K562 (cell line): ENCODE measurements around the gene CALML6. TPM values are rescaled to one million over a fixed set of nuclear protein-coding genes. Genes with fewer than 3 reads are reported as not detected.

Experiments
- BACH1 ChIP-seq: fragments of 200-800 bp; sonication (Bioruptor generic); IDR thresholded peaks from 2 replicates; pipeline ENCODE4 v1.6.1; 2016; ENCODE audit warnings: missing genetic modification characterization, missing compliant biosample characterization
- CCNT2 ChIP-seq: IDR thresholded peaks from 2 replicates; pipeline ENCODE4 v1.6.1; 2011; ENCODE audit warnings: borderline replicate concordance, low read depth, mild to moderate bottlenecking, moderate library complexity, mixed read lengths, low read length; ENCODE audit not compliant: insufficient read length; ENCODE audit errors: extremely low read depth
- CREM ChIP-seq: IDR thresholded peaks from 2 replicates; pipeline ENCODE4 v1.6.1; 2014; ENCODE audit warnings: antibody characterized with exemption, low read depth
- GATA2 ChIP-seq: sonication (generic); formaldehyde crosslinking; IDR thresholded peaks from 2 replicates; pipeline ENCODE4 v1.4.0; 2020; ENCODE audit warnings: mild to moderate bottlenecking, missing genetic modification reagents
- KLF1 ChIP-seq: fragments of 450-650 bp; IDR thresholded peaks from 2 replicates; pipeline ENCODE4 v1.6.1; 2016; ENCODE audit warnings: missing genetic modification characterization, missing compliant biosample characterization
- MAFF ChIP-seq: IDR thresholded peaks from 2 replicates; pipeline ENCODE4 v1.6.1; 2012; ENCODE audit warnings: low read length, improper control_type of control experiment
- POLR2AphosphoS5 ChIP-seq: IDR thresholded peaks from 2 replicates; pipeline ENCODE4 v1.6.1; 2011; ENCODE audit warnings: mild to moderate bottlenecking, low read depth, low read length, moderate library complexity; ENCODE audit not compliant: control insufficient read depth, insufficient read depth
- RUNX1 ChIP-seq: sonication (generic); IDR thresholded peaks from 2 replicates; pipeline ENCODE4 v1.6.1; 2016; ENCODE audit warnings: antibody characterized with exemption, low read depth
- SAFB ChIP-seq: fragments of 200-400 bp; formaldehyde crosslinking; IDR thresholded peaks from 2 replicates; pipeline ENCODE4 v1.6.1; 2017; ENCODE audit warnings: low read depth, low read length, borderline replicate concordance
- U2AF1 ChIP-seq: fragments of 200-400 bp; formaldehyde crosslinking; optimal IDR thresholded peaks from 2 replicates; pipeline ENCODE3; 2017; ENCODE audit warnings: mild to moderate bottlenecking, low read depth, low read length, moderate library complexity
- ZNF318 ChIP-seq, 2 experiments: fragments of 450-650 bp; IDR thresholded peaks; 2 replicates each; pipeline ENCODE4 v1.6.1; 2016; ENCODE audit warnings: mild to moderate bottlenecking in 2 of 2, borderline replicate concordance in 1 of 2, low read depth in 1 of 2, moderate library complexity in 1 of 2
- ZNF436 ChIP-seq: fragments of 250-450, 450-650 bp; sonication (Bioruptor Pico); formaldehyde crosslinking; IDR thresholded peaks from 2 replicates; pipeline ENCODE4 v1.7.0; 2020; ENCODE audit warnings: mild to moderate bottlenecking
- ZNF507 ChIP-seq: conservative IDR thresholded peaks from 2 replicates; pipeline ENCODE4 v1.6.1; 2017; ENCODE audit warnings: missing genetic modification characterization, missing compliant biosample characterization
- ZNF766 ChIP-seq: fragments of 200-800 bp; sonication (Bioruptor generic); conservative IDR thresholded peaks from 2 replicates; pipeline ENCODE4 v1.6.1; 2016; ENCODE audit warnings: missing genetic modification characterization, missing compliant biosample characterization
- polyA plus RNA-seq, 8 experiments: library from polyadenylated mRNA; depleted of rRNA in 4 of 8; stranded (reverse) in 5 of 8; unstranded in 3 of 8; fragments of >200 nt; fragmentation: Nextera tagmentation in 2 of 8; fragmentation: Illumina TruSeq in 1 of 8; extraction: Ambion mirVana in 2 of 8; extraction: Trizol in 1 of 8; gene quantifications; 2 replicates each; pipeline versions ENCODE4 v1.2.1 to v1.2.3, GENCODE V29; 2011 to 2014; ENCODE audit warnings: inconsistent platforms in 1 of 8, missing spikeins in 1 of 8
- total RNA-seq, 7 experiments: library from RNA; depleted of rRNA in 6 of 7; stranded (reverse); fragments of >200 nt in 6 of 7; fragmentation: Illumina TruSeq in 2 of 7; extraction: Trizol in 2 of 7; gene quantifications; 2 replicates each; pipeline versions ENCODE4 v1.2.1 to v1.2.3, GENCODE V29; 2011 to 2021; ENCODE audit warnings: low replicate concordance in 1 of 7
- TF ChIP-seq, protein P1 (sequence below): sonication (generic); formaldehyde crosslinking; IDR thresholded peaks from 2 replicates; pipeline ENCODE4 v1.8.1; 2023; ENCODE audit warnings: mild to moderate bottlenecking, missing genetic modification reagents, moderate library complexity
- TF ChIP-seq, protein P2 (sequence below): fragments of 450-650 bp; IDR thresholded peaks from 2 replicates; pipeline ENCODE4 v1.6.1; 2014; ENCODE audit warnings: low read depth, mild to moderate bottlenecking, moderate library complexity, borderline replicate concordance

The CALML6 gene
- total and polyA plus RNA-seq, 9 of the 15 experiments (the other 6 are each of a cell fraction or from before 2014, with no cell fraction given), result 0.14 TPM; not detected in 8

- TF ChIP-seq, protein P1, sequence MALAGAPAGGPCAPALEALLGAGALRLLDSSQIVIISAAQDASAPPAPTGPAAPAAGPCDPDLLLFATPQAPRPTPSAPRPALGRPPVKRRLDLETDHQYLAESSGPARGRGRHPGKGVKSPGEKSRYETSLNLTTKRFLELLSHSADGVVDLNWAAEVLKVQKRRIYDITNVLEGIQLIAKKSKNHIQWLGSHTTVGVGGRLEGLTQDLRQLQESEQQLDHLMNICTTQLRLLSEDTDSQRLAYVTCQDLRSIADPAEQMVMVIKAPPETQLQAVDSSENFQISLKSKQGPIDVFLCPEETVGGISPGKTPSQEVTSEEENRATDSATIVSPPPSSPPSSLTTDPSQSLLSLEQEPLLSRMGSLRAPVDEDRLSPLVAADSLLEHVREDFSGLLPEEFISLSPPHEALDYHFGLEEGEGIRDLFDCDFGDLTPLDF (CRISPR knock-in tag), result no peak; the same call in 1 of the 2 replicates
- TF ChIP-seq RUNX1, result no peak
- TF ChIP-seq, protein P2, sequence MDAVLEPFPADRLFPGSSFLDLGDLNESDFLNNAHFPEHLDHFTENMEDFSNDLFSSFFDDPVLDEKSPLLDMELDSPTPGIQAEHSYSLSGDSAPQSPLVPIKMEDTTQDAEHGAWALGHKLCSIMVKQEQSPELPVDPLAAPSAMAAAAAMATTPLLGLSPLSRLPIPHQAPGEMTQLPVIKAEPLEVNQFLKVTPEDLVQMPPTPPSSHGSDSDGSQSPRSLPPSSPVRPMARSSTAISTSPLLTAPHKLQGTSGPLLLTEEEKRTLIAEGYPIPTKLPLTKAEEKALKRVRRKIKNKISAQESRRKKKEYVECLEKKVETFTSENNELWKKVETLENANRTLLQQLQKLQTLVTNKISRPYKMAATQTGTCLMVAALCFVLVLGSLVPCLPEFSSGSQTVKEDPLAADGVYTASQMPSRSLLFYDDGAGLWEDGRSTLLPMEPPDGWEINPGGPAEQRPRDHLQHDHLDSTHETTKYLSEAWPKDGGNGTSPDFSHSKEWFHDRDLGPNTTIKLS, result peak; percentile 56; the same call in 1 of the 2 replicates
- TF ChIP-seq U2AF1, result peak; percentile 19
- TF ChIP-seq BACH1 (tag), result peak; percentile 40; the same call in 1 of the 2 replicates
- peak; percentile 87 for TF ChIP-seq SAFB
- peak; percentile 95 for TF ChIP-seq ZNF766 (CRISPR knock-in tag)
- TF ChIP-seq KLF1 (tag), result peak; percentile 60; the same call in 1 of the 2 replicates
- no peak for TF ChIP-seq MAFF
- no peak for TF ChIP-seq GATA2
- peak; percentile 94 for TF ChIP-seq CCNT2
- no peak for TF ChIP-seq ZNF507 (tag)
- TF ChIP-seq POLR2AphosphoS5, result peak; percentile 69; the same call in 1 of the 2 replicates
- peak; percentile 96 for TF ChIP-seq CREM
- TF ChIP-seq ZNF318 (IDR thresholded peaks at IDR 0.05; ENCODE audit: borderline replicate concordance in 1 of 2, low read depth in 1 of 2), result no peak
- no peak for TF ChIP-seq ZNF436 (CRISPR knock-in tag)
These were observed 24.3 kb upstream of the CALML6 start, which contains the start of gene GNB1 (continued) for GRCh38 chr1:1890506-1891348.
